LNCAP (cell line): ENCODE results near the gene CMTM5.

Experiments used
- TF ChIP-seq, protein P1 (sequence below): fragments of 450-650 bp; IDR thresholded peaks from 2 replicates; pipeline ENCODE4 v1.5.1; 2017; ENCODE audit warnings: mild to moderate bottlenecking

CMTM5 gene

DNA sequence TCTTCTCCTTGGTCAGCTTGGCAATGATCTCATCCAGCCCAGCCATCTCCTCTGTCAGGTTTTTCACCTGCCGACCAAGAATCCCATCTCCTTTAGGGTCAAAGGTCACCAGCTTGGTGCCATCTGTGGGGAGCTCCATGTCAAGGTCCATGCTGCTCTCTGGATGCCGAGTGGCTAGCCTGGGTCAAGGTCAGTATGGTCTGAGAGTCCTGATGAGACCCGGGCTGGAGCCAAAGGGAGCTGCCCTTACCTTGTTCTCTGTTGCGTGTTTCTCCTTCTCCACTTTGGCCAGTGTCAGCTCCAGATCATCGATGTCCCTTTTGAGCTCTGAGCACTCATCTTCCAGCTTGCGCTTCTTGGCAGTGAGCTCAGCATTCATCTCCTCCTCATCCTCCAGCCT is 46.8 kb downstream of the CMTM5 start:
- TF ChIP-seq, protein P1, sequence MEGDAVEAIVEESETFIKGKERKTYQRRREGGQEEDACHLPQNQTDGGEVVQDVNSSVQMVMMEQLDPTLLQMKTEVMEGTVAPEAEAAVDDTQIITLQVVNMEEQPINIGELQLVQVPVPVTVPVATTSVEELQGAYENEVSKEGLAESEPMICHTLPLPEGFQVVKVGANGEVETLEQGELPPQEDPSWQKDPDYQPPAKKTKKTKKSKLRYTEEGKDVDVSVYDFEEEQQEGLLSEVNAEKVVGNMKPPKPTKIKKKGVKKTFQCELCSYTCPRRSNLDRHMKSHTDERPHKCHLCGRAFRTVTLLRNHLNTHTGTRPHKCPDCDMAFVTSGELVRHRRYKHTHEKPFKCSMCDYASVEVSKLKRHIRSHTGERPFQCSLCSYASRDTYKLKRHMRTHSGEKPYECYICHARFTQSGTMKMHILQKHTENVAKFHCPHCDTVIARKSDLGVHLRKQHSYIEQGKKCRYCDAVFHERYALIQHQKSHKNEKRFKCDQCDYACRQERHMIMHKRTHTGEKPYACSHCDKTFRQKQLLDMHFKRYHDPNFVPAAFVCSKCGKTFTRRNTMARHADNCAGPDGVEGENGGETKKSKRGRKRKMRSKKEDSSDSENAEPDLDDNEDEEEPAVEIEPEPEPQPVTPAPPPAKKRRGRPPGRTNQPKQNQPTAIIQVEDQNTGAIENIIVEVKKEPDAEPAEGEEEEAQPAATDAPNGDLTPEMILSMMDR = no peak

DNA sequence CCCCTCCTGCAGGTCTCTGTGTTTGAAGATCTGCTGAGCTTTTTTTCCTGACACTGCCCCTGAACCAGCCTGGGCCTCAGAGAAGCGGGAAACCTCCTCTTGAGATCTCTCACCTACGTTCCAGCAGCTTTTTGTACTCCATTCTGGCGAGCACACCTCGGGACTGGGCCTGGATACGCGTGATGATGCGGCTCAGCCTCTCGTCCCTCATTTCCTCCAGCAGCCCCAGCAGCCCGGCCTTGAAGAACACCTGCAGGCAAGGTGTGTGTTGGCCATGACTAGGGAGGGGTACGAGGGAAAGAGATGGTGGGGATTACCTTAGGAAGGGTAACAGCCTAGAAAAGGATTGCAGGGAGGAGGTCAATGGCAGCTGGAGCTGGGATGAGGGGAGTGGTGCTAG is 48.3 kb downstream of the CMTM5 start:
- TF ChIP-seq, protein P1 = no peak

DNA sequence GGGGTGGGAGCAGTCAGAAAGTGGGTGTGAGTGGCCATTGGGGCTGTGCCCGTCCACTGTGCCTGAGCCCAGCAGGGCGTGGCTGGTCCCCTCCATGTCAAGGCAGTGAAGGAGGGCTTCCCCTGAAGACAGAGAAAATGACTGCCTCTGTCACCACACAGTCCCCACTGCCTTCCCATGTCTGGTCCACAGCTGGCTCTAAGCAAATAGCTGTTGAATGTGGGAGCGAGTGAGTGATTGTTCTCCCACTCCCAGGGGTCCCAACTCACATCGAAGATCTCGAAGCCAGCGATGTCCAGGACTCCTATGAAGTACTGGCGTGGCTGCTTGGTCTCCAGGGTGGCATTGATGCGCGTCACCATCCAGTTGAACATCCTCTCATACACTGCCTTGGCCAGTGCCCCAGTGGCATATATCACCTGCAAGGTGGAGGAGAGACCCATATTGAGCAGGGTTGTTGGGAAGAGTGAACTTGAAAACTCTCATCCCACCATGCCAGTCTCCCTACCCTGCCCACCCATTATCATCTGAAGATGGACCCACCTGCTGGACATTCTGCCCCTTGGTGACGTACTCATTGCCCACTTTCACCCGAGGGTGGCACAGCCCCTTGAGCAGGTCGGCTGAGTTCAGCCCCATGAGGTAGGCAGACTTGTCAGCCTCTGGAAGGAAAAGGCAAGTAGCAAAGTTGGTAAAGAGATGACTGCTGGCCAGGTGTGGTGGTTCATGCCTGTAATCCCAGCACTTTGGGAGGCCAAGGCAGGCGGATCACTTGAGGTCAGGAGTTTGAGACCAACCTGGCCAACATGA is 52.0 kb downstream of the CMTM5 start:
- TF ChIP-seq, protein P1 = no peak
